ENCODE data around the gene DENND1A.
"Not testable (repeated sequence)": the region's sequence is repeated elsewhere in the genome, so short reads cannot be mapped to it uniquely, and the experiment has no call there.

The DENND1A gene

GRCh38 chr9:123914517-123915196 lies 15.3 kb downstream of the DENND1A start:
- DNase-seq: no peak

GRCh38 chr9:123912167-123912897 lies 17.6 kb downstream of the DENND1A start:
- no peak for DNase-seq

DNA sequence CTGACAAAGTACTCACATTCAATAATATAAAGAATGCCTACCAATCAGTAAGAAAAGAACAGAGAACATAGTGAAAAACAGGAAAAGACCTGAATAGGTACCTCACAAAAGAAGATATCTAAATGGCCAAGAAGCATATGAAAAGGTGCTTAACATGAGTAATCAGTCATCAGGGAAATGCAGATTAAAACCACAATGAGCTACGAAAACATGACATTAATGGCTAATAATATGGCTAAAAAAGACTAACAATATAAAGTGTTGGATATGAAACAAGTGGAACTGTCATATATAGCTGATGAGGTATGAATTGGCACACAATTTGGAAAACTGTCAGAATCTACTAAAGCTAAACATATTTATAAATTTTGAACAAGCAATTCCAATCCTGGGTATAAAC lies 18.9 kb downstream of the DENND1A start:
- DNase-seq: no peak

GRCh38 chr9:123909192-123909591 lies 20.7 kb downstream of the DENND1A start:
- not testable (repeated sequence) for DNase-seq

DNA sequence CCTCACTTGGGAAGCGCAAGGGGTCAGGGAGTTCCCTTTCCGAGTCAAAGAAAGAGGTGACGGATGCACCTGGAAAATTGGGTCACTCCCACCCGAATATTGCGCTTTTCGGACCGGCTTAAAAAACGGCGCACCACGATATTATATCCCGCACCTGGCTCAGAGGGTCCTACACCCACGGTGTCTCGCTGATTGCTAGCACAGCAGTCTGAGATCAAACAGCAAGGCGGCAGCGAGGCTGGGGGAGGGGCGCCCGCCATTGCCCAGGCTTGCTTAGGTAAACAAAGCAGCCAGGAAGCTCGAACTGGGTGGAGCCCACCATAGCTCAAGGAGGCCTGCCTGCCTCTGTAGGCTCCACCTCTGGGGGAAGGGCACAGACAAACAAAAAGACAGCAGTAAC lies 26.4 kb downstream of the DENND1A start:
- DNase-seq: not testable (repeated sequence)

DNA sequence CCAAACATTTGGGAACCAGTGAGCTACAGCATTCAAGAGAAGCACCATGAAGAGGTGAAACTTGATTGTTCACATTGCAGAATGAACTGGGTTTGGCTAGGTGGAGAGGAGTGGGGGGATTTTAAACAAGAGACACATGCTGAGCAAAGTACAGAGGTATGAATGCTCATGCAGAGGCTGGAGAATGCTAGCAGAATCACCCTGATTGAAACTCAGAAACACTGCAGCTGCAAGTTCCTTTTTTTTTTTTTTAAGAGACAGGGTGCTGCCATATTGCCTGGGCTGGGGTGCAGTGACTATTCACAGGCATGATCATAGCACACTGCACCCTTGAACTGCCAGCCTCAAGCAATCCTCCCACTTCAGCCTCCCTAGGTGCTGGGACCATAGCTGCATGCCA lies 35.1 kb downstream of the DENND1A start:
- no peak for DNase-seq

DNA sequence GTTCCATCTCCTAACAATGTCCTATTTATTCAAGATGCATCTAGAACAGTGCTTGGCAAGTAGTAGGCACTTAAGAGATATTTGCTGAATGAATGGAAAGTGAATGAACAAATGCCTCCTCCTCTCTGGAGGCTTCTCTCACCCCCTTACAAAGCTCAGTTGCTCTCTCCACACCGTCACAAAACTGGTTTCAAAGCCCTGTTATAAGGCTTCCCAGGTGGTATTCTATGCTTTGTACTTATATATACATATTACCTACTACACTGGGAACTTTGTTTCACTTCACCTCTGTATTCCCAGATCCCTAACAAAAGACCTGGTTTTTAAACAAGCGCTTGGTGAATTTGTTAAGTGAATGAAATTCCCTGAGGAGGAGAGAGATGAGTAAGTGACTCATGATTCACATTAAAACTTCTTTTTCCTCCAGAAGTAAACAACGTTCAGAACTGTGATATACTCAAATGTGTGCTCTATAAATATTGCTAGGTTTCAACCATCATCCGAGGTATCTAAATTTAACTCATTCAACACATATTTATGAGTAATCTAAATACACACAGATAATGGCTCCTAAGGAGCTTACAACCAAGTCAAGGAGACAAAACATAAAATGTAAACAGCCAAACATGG lies 36.0 kb downstream of the DENND1A start:
- no peak for DNase-seq

- DNase-seq: no peak
Observed at GRCh38 chr9:123893115-123893514, 36.8 kb downstream of the DENND1A start.

GRCh38 chr9:123887837-123888236 lies 42.1 kb downstream of the DENND1A start:
- no peak for DNase-seq

- DNase-seq: not testable (repeated sequence)
Observed at GRCh38 chr9:123885834-123886233, 44.1 kb downstream of the DENND1A start.

- DNase-seq: no peak
Observed at GRCh38 chr9:123883634-123884033, 46.3 kb downstream of the DENND1A start.

- no peak for DNase-seq
Observed at GRCh38 chr9:123881604-123882003, 48.3 kb downstream of the DENND1A start.

DNA sequence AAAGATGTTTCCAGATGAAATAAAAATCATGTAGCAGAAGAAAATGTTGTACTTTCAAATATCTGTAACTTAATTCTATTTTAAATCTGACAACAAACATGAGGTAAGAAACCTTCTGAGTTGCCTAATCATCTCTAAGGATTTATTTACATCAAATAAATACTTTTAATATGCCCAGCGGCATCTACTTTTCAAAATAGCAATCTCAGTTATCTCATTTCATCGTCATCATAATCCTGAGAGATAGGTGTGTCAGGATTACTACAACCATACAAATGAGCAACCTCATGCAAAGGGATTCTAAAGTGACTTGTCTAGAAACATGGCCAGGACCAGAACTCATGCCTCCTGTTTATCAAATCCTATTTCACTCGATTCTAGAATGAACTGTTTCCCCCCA lies 49.5 kb downstream of the DENND1A start:
- DNase-seq: no peak

GRCh38 chr9:123876750-123877149 lies 53.2 kb downstream of the DENND1A start:
- DNase-seq: no peak

- DNase-seq: no peak
Observed at GRCh38 chr9:123872710-123873109, 57.2 kb downstream of the DENND1A start.

DNA sequence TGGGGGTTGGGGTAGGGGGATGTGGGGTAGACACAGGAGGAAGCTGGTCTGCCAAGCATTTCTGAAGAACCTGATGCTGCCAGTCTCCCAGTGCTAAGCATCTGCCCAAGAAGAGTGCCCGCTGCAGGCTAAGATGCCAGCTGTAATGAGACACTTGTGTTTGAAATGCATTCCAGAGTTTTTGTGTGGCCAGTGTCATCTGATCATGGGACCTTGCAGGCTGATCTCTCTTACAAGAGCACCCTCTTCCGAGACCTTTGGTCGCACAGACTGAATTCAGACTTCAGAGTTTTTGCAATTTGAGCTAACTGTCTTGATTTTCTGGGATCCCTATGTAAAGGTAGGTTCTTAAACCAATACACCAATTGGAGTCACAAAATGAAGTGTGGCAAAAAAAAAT lies 58.1 kb downstream of the DENND1A start:
- no peak for DNase-seq

GRCh38 chr9:123868002-123868401 lies 61.9 kb downstream of the DENND1A start:
- DNase-seq: peak; percentile 10 to 32

DNA sequence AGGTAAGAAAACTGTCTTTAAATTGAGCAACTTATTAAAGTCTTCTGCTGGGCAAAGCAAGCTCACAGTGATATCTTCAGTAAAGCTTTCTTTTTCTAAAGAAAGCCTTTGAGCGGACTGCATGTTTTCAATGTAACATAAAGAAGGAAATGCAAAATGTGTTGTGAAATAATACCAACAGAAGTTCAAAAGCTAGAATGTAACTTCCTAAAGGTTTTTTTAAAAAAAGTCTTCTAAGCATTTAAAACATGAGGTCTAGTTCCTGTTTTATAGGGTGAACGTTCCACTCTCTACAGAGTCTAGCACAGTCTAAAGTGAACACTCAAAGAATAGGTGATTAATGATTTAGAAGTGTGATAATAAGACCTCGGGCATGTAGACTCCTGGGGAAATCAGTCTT lies 62.9 kb downstream of the DENND1A start:
- peak in 1 of 2 donors; percentile 29 for DNase-seq

DNA sequence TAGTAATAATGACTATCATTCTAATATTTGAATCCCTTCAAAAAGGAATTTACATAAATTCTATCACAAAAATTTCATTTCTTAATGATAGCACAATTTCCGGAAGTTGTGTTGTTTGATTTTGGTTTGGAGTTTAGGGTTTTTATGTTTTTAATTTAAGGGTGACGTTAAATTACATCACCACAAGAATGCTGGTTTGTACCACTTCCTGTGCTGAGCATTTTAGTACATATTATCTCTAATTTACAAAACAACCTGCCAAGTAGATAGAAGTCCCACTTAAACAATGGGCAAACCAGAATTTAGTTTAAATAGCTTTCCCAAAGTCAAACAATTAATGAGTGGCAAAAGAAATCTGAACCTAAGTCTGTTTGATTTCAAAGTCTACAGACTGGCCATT lies 63.4 kb downstream of the DENND1A start:
- DNase-seq: peak in 1 of 2 donors; percentile 34

GRCh38 chr9:123865226-123866000 lies 64.5 kb downstream of the DENND1A start:
- no peak for DNase-seq

DNA sequence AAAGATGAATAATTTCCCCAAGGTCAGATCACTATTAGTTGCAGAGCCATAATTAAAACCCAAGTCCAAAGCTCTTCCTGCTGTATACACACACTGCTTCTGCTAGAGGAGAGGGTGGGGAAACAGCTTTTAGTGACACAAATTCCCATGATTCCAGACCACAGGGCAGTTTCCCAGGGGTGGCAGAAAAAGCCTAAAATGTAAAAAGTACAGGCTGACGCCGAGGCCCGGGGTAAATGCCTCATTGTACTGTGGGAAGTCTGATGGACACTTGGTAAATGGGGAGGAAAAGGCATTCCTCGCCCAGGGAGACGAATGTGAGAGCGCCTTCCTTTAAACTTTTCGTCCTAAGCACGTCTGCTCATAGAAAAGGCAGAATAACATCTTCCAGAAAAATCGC lies 65.7 kb downstream of the DENND1A start:
- no peak for DNase-seq

- DNase-seq: no peak
Observed at GRCh38 chr9:123863164-123863855, 66.6 kb downstream of the DENND1A start.

DNA sequence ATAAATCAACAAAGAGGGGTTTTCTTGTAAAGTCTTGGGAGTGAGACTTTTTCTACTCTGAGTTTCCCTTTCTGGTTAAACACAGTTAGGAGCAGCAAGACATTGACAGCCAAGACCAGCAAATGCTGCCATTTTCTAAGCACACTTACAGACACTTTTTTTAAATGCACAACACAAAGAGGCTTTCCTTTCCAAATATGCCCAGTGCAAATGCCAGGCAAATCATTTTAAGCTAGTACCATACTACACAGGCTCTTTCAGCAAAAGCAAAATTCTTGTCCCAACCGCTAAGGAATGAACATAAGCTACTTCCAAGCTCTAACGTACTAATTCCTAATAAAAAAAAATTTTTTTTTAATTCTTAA lies 68.2 kb downstream of the DENND1A start:
- DNase-seq: no peak

Data from CD4-positive, alpha-beta T cell treated with Interleukin-4 for 1 hour (primary cell).